Caco-2 (cell line): ENCODE measurements around the gene AMER1. TPM values are rescaled to one million over a fixed set of nuclear protein-coding genes. Genes with fewer than 3 reads are reported as not detected.

Experiments
- BruUV-seq: library from RNA; stranded (reverse); fragments of 400-500 nt; replicated peaks from 2 replicates; lab custom pipeline; 2021; lab: Mats Ljungman, UMichigan
- CTCF ChIA-PET: fragments of 300-600 bp; sonication (Branson Sonifier 250); formaldehyde crosslinking; loops from one replicate; lab custom pipeline; 2022; ENCODE audit warnings: antibody characterized with exemption; lab: Charles Lee
- POLR2A ChIA-PET: fragments of 300-600 bp; sonication (Branson Sonifier 250); formaldehyde crosslinking; loops from one replicate; lab custom pipeline; 2022; ENCODE audit warnings: antibody characterized with exemption; lab: Charles Lee
- DNase-seq, 2 experiments: peaks; one replicate each; pipeline versions ENCODE4 v3.0.0 to v3.0.0-alpha.2; 2020 to 2022
- H3K27me3 ChIP-seq: replicated peaks from 2 replicates; pipeline ENCODE4 v1.6.0; 2011; ENCODE audit warnings: low read length; ENCODE audit not compliant: control insufficient read depth, insufficient read depth
- H3K36me3 ChIP-seq: 2 replicates; pipeline ENCODE4 v1.5.1; 2011; ENCODE audit warnings: low read length; ENCODE audit not compliant: control insufficient read depth, insufficient read depth
- H3K4me1 ChIP-seq: fragments of 250-450 bp; sonication (Bioruptor Pico); 2 replicates; pipeline ENCODE4 v1.5.1; 2020; ENCODE audit warnings: mild to moderate bottlenecking
- H3K4me3 ChIP-seq: 2 replicates; pipeline ENCODE4 v1.5.1; 2011; ENCODE audit warnings: low read depth, mild to moderate bottlenecking, control low read depth, low read length
- H3K9me3 ChIP-seq: fragments of 250-450 bp; sonication (Bioruptor Pico); 2 replicates; pipeline ENCODE4 v1.5.1; 2020; ENCODE audit warnings: mild to moderate bottlenecking, moderate library complexity
- H3K27ac Mint-ChIP-seq: one replicate; pipeline ENCODE4 v1.8.0; 2022; ENCODE audit warnings: mixed read lengths; ENCODE audit not compliant: unreplicated experiment
- H3K27me3 Mint-ChIP-seq: one replicate; pipeline ENCODE4 v1.8.0; 2022; ENCODE audit warnings: mixed read lengths; ENCODE audit not compliant: insufficient read depth, unreplicated experiment
- H3K36me3 Mint-ChIP-seq: one replicate; pipeline ENCODE4 v1.8.0; 2022; ENCODE audit warnings: mild to moderate bottlenecking, mixed read lengths; ENCODE audit not compliant: insufficient read depth, unreplicated experiment
- H3K4me1 Mint-ChIP-seq: one replicate; pipeline ENCODE4 v1.8.0; 2022; ENCODE audit warnings: low read depth, mixed read lengths; ENCODE audit not compliant: unreplicated experiment
- H3K4me3 Mint-ChIP-seq: one replicate; pipeline ENCODE4 v1.8.0; 2022; ENCODE audit warnings: mild to moderate bottlenecking, moderate library complexity, mixed read lengths; ENCODE audit not compliant: unreplicated experiment
- H3K9me3 Mint-ChIP-seq: one replicate; pipeline ENCODE4 v1.8.0; 2022; ENCODE audit warnings: mixed read lengths; ENCODE audit not compliant: unreplicated experiment
- CTCF ChIP-seq, 2 experiments: fragments of 200-600 bp in 1 of 2; IDR thresholded peaks; 1 replicate in 1 of 2; 2 replicates in 1 of 2; pipeline versions ENCODE4 v1.5.1 to v1.8.0; 2011 to 2022; ENCODE audit warnings: antibody characterized with exemption in 1 of 2, control low read depth in 1 of 2, inconsistent platforms in 1 of 2, low read depth in 1 of 2, low read length in 1 of 2, mild to moderate bottlenecking in 1 of 2, moderate library complexity in 1 of 2; ENCODE audit not compliant: insufficient read depth in 1 of 2, severe bottlenecking in 1 of 2, unreplicated experiment in 1 of 2
- intact Hi-C: fragments of 100-400 bp; cut with micrococcal nuclease; formaldehyde crosslinking; loops from one replicate; pipeline ENCODE4 v1.10.0; 2022; ENCODE audit not compliant: unreplicated experiment
- total RNA-seq: library from RNA; stranded (reverse); gene quantifications from 2 replicates; pipeline ENCODE4 v1.2.3, GENCODE V29; 2022

The AMER1 gene
- total RNA-seq, 1 experiment from 2014 or later, result 11.0 TPM

GRCh38 chrX:64191281-64192010 is 14.1 kb downstream of the AMER1 start:
- Mint-ChIP-seq H3K4me1 (no peaks in the 10 kb centered on the region), H3K27ac (no peak overlapping the region), H3K4me3 (peak overlapping the region; percentile 26), H3K27me3 (no peaks in the 10 kb centered on the region), H3K9me3 (peaks cover 8% of the 10 kb centered on the region), H3K36me3 (peaks cover 12% of the 10 kb centered on the region)
- H3K4me1 ChIP-seq, result peaks cover 7% of the 10 kb centered on the region
- no peaks in the 10 kb centered on the region for H3K9me3 ChIP-seq
- H3K27me3 ChIP-seq, result no peaks in the 10 kb centered on the region
- intact Hi-C loops, result no loop called here
- no peak for DNase-seq
- BruUV-seq, result TSS peak; percentile 7
- H3K36me3 ChIP-seq, result no peaks in the 10 kb centered on the region; the same call in 1 of the 2 replicates
- ChIA-PET POLR2A (no interaction called here), CTCF (no interaction called here)
- no peak overlapping the region for H3K4me3 ChIP-seq
- no peak for TF ChIP-seq CTCF (IDR thresholded peaks at IDR 0.05; ENCODE audit: insufficient read depth in 1 of 2, low read depth in 1 of 2, low read length in 1 of 2, severe bottlenecking in 1 of 2, unreplicated experiment in 1 of 2)

DNA sequence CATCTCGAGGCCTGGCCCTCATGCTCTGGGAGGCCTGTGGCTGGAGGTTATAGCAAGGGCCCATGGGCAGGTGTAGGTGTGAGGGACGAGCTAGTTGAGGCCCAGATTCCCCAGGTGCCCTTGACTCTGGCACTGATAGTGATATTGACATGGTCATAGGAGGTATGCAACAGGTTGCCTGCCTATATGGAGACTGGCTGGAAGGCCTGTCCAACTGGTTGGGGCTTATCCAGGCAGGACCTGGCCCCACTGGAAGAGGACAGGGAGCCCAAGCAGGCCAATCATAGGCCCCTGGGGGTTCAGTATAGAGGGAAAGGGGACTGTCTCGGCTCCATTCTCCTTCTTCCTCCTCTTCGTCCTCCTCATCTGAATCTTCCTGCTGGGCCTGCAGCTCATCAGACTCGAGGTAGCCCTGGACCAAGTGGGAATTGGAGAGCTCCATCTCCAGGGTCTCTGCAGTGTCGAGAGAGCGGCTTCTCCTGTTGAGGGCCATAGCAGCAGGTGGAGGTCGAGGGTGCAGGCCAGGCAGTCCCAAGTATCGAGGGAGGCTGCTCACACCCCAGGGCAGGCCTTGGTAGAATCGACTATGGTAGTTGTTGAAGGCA is 15.3 kb downstream of the AMER1 start:
- no peaks in the 10 kb centered on the region for H3K9me3 ChIP-seq
- no TSS peak for BruUV-seq
- H3K27ac Mint-ChIP-seq, result no peak overlapping the region
- no peak overlapping the region for H3K4me3 ChIP-seq
- peaks cover 7% of the 10 kb centered on the region for H3K4me1 ChIP-seq
- TF ChIP-seq CTCF (IDR thresholded peaks at IDR 0.05; ENCODE audit: insufficient read depth in 1 of 2, low read depth in 1 of 2, low read length in 1 of 2, severe bottlenecking in 1 of 2, unreplicated experiment in 1 of 2), result no peak
- peaks cover 8% of the 10 kb centered on the region for H3K9me3 Mint-ChIP-seq
- POLR2A ChIA-PET, result no interaction called here
- intact Hi-C loops, result no loop called here
- H3K27me3 Mint-ChIP-seq, result no peaks in the 10 kb centered on the region
- peaks cover 12% of the 10 kb centered on the region for H3K36me3 Mint-ChIP-seq
- no peak overlapping the region for H3K4me3 Mint-ChIP-seq
- no peaks in the 10 kb centered on the region; the same call in 1 of the 2 replicates for H3K36me3 ChIP-seq
- H3K4me1 Mint-ChIP-seq, result no peaks in the 10 kb centered on the region
- H3K27me3 ChIP-seq, result no peaks in the 10 kb centered on the region
- DNase-seq, result no peak
- CTCF ChIA-PET, result no interaction called here

GRCh38 chrX:64188901-64189300 is 16.6 kb downstream of the AMER1 start:
- H3K9me3 ChIP-seq, result no peaks in the 10 kb centered on the region

More at GRCh38 chrX:64188901-64189300, 16.6 kb downstream of the AMER1 start:
- H3K4me3 ChIP-seq, result no peak overlapping the region
- Mint-ChIP-seq H3K27ac (peak overlapping the region; percentile 61), H3K4me3 (peak overlapping the region; percentile 42), H3K9me3 (peaks cover 8% of the 10 kb centered on the region), H3K36me3 (peaks cover 12% of the 10 kb centered on the region), H3K27me3 (no peaks in the 10 kb centered on the region), H3K4me1 (no peaks in the 10 kb centered on the region)
- BruUV-seq, result no TSS peak
- peaks cover 7% of the 10 kb centered on the region for H3K4me1 ChIP-seq
- no peak for TF ChIP-seq CTCF (IDR thresholded peaks at IDR 0.05; ENCODE audit: insufficient read depth in 1 of 2, low read depth in 1 of 2, low read length in 1 of 2, severe bottlenecking in 1 of 2, unreplicated experiment in 1 of 2)
- ChIA-PET CTCF (interaction anchor here (1.1 kb wide), 1 partner anchor 17 kb away, joined by 6 read pairs; the partner anchor contains the start of gene AMER1), POLR2A (interaction anchor here (1.1 kb wide), 1 partner anchor 17 kb away, joined by 7 read pairs; the partner anchor contains the start of gene AMER1)
- peak; percentile 52 to 53 for DNase-seq
- no peaks in the 10 kb centered on the region for H3K27me3 ChIP-seq
- no peaks in the 10 kb centered on the region; the same call in 1 of the 2 replicates for H3K36me3 ChIP-seq
- intact Hi-C loops, result loop anchor here (1.0 to 10.0 kb wide), 3 partner anchors 17 to 434 kb away; a partner anchor contains a TSS
